GM12874 (cell line): Measurements from ENCODE around the gene PDPN.

Source experiments
- CTCF ChIP-seq: IDR thresholded peaks from 2 replicates; pipeline ENCODE4 v1.5.1; 2011; ENCODE audit warnings: low read depth, mild to moderate bottlenecking, control low read depth, low read length, moderate library complexity; ENCODE audit not compliant: insufficient read depth

PDPN gene

GRCh38 chr1:13583595-13583965, at the start of gene PDPN:
Gene PDPN, plus strand, starts transcription at chr1:13583832. Its CDS starts 202 bp downstream, at chr1:13584034.
- no peak for TF ChIP-seq CTCF

- no peak for TF ChIP-seq CTCF
Measured at GRCh38 chr1:13535227-13535626, 48.4 kb upstream of the PDPN start.

GRCh38 chr1:13536571-13536970, 47.1 kb upstream of the PDPN start:
- TF ChIP-seq CTCF = no peak

GRCh38 chr1:13538832-13539231, 44.8 kb upstream of the PDPN start:
- TF ChIP-seq CTCF = no peak

GRCh38 chr1:13539683-13540082, 43.9 kb upstream of the PDPN start:
- no peak for TF ChIP-seq CTCF

GRCh38 chr1:13540866-13541265, 42.8 kb upstream of the PDPN start:
- no peak for TF ChIP-seq CTCF

GRCh38 chr1:13541435-13542215, 42.0 kb upstream of the PDPN start:
- TF ChIP-seq CTCF = no peak
